BJ (cell line): Measurements from ENCODE around the gene MBNL3. TPM values are rescaled to one million over a fixed set of nuclear protein-coding genes. Genes with fewer than 3 reads are reported as not detected.
"Not testable (repeated sequence)": the region's sequence is repeated elsewhere in the genome, so short reads cannot be mapped to it uniquely, and the experiment has no call there.

Source experiments
- CTCF ChIA-PET: fragments of 350-600 bp; formaldehyde crosslinking; extraction: SDS; loops from one replicate; lab custom pipeline; 2021; ENCODE audit warnings: antibody characterized with exemption, inconsistent platforms; lab: Yijun Ruan, JAX
- POLR2A ChIA-PET: fragments of 300-600 bp; sonication (Branson Sonifier 250); formaldehyde crosslinking; extraction: SDS; loops from one replicate; lab custom pipeline; 2021; ENCODE audit warnings: antibody characterized with exemption; lab: Charles Lee
- DNase-seq: peaks from one replicate; pipeline ENCODE4 v3.0.0-alpha.2; 2011; ENCODE audit warnings: low read depth
- H3K27me3 ChIP-seq: 2 replicates; pipeline ENCODE4 v1.6.0; 2011; ENCODE audit warnings: low read length; ENCODE audit not compliant: control insufficient read depth, insufficient read depth
- H3K36me3 ChIP-seq: 2 replicates; pipeline ENCODE4 v1.5.1; 2011; ENCODE audit warnings: low read length; ENCODE audit not compliant: control insufficient read depth, insufficient read depth
- H3K4me3 ChIP-seq: 2 replicates; pipeline ENCODE4 v1.5.1; 2011; ENCODE audit warnings: low read depth, mild to moderate bottlenecking, control low read depth, low read length
- CTCF ChIP-seq: IDR thresholded peaks from 2 replicates; pipeline ENCODE4 v1.5.1; 2011; ENCODE audit warnings: low read depth, mild to moderate bottlenecking, control low read depth, inconsistent platforms, low read length, moderate library complexity; ENCODE audit not compliant: insufficient read depth
- polyA plus RNA-seq: library from polyadenylated mRNA; depleted of rRNA; stranded (reverse); fragments of >200 nt; gene quantifications from 2 replicates; pipeline ENCODE4 v1.2.3, GENCODE V29; 2011

Gene MBNL3
- polyA plus RNA-seq, 1 experiment: 1.3 TPM

GRCh38 chrX:132333351-132333750 lies 155.5 kb downstream of the MBNL3 start:
- POLR2A ChIA-PET: no interaction called here
- no peak for DNase-seq
- Histone ChIP-seq H3K4me3 (no peak overlapping the region), H3K27me3 (no peaks in the 10 kb centered on the region), H3K36me3 (no peaks in the 10 kb centered on the region)
- TF ChIP-seq CTCF: no peak
- CTCF ChIA-PET: no interaction called here

DNA sequence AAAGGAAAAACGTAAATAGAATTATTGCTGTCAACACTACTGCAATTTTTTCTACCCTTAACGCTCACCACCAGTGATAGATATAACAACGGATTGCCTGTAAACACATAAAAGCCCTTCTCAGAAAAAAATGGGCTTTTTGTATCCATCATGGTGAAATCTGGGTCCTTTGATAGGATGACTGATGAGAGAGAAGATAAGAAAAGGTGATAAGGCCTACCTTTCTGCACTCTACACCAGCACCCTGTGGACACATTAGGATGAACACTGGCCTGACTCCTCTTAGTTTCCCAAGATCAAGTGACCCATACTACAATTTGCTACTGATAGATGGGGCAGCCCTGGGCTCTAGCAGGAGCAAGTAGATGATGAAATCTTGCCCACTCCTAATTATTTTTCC lies 157.3 kb downstream of the MBNL3 start:
- DNase-seq: no peak
- no peak overlapping the region for H3K4me3 ChIP-seq
- no peaks in the 10 kb centered on the region for H3K27me3 ChIP-seq
- ChIA-PET CTCF (no interaction called here), POLR2A (no interaction called here)
- no peak for TF ChIP-seq CTCF
- H3K36me3 ChIP-seq: no peaks in the 10 kb centered on the region

- Histone ChIP-seq H3K4me3 (no peak overlapping the region), H3K36me3 (no peaks in the 10 kb centered on the region), H3K27me3 (no peaks in the 10 kb centered on the region)
- ChIA-PET POLR2A (no interaction called here), CTCF (no interaction called here)
- no peak for TF ChIP-seq CTCF
- DNase-seq: no peak
These were observed 157.8 kb downstream of the MBNL3 start for GRCh38 chrX:132331000-132331399.

GRCh38 chrX:132330156-132330729 lies 158.6 kb downstream of the MBNL3 start:
- CTCF ChIA-PET: no interaction called here
- H3K27me3 ChIP-seq: no peaks in the 10 kb centered on the region
- no peak for TF ChIP-seq CTCF
- POLR2A ChIA-PET: no interaction called here
- no peak for DNase-seq
- no peak overlapping the region for H3K4me3 ChIP-seq
- no peaks in the 10 kb centered on the region for H3K36me3 ChIP-seq

- H3K36me3 ChIP-seq, POLR2A ChIA-PET, H3K4me3 ChIP-seq, CTCF ChIA-PET, H3K27me3 ChIP-seq, DNase-seq: not testable (repeated sequence)
These were observed 161.9 kb downstream of the MBNL3 start for GRCh38 chrX:132326960-132327359.
